HG03066 (cell line): Measurements from ENCODE around the gene PC.

Experiments
- ATAC-seq: cut with Tn5 transposase; IDR thresholded peaks from one replicate; pipeline ENCODE4 v1.9.1; 2021; ENCODE audit warnings: low read depth; ENCODE audit not compliant: unreplicated experiment

Gene PC

GRCh38 chr11:66915046-66915832, 42.9 kb downstream of the PC start:
- no peak for ATAC-seq

- ATAC-seq: no peak
Observed at GRCh38 chr11:66914505-66914904, 43.7 kb downstream of the PC start.

- ATAC-seq: no peak
Observed at GRCh38 chr11:66912911-66913310, 45.3 kb downstream of the PC start.

GRCh38 chr11:66912361-66912760, 45.8 kb downstream of the PC start:
- ATAC-seq: no peak

GRCh38 chr11:66910669-66911068, 47.5 kb downstream of the PC start:
- no peak for ATAC-seq

GRCh38 chr11:66910016-66910415, 48.2 kb downstream of the PC start:
- ATAC-seq: no peak

GRCh38 chr11:66909181-66909580, 49.0 kb downstream of the PC start:
- ATAC-seq: no peak

GRCh38 chr11:66907751-66908630, 50.2 kb downstream of the PC start:
- ATAC-seq: no peak

- no peak for ATAC-seq
Observed at GRCh38 chr11:66906061-66906733, 52.0 kb downstream of the PC start.

GRCh38 chr11:66905631-66906030, 52.6 kb downstream of the PC start:
- ATAC-seq: no peak

- ATAC-seq: no peak
Observed at GRCh38 chr11:66904981-66905521, 53.1 kb downstream of the PC start.

- no peak for ATAC-seq
Observed at GRCh38 chr11:66904561-66904960, 53.6 kb downstream of the PC start.

GRCh38 chr11:66904055-66904454, 54.1 kb downstream of the PC start:
- ATAC-seq: no peak

GRCh38 chr11:66902486-66903177, 55.6 kb downstream of the PC start:
- ATAC-seq: no peak

GRCh38 chr11:66901964-66902390, 56.2 kb downstream of the PC start:
- no peak for ATAC-seq

- no peak for ATAC-seq
Observed at GRCh38 chr11:66894141-66894540, 64.0 kb downstream of the PC start.

- no peak for ATAC-seq
Observed at GRCh38 chr11:66892911-66893310, 65.3 kb downstream of the PC start.

GRCh38 chr11:66891851-66892660, 66.1 kb downstream of the PC start:
- peak; percentile 89 for ATAC-seq

- no peak for ATAC-seq
Observed at GRCh38 chr11:66889960-66890359, 68.2 kb downstream of the PC start.
